Panc1 (cell line): ENCODE results near the gene ACACA. TPM values are rescaled to one million over a fixed set of nuclear protein-coding genes. Genes with fewer than 3 reads are reported as not detected.
A peak's percentile ranks its signal among the peaks of the same experiment; 100 is the strongest.

Experiments
- ATAC-seq: fragments of 200-7000 bp; cut with Tn5 transposase; 2 replicates; pipeline ENCODE4 v1.9.1; 2020; ENCODE audit warnings: mild to moderate bottlenecking, moderate library complexity
- BruUV-seq: library from RNA; stranded (reverse); fragments of 400-500 nt; replicated peaks from 2 replicates; lab custom pipeline; 2021; lab: Mats Ljungman, UMichigan
- CTCF ChIA-PET: fragments of 300-600 bp; sonication (Branson Sonifier 250); formaldehyde crosslinking; loops from one replicate; lab custom pipeline; 2022; ENCODE audit warnings: antibody characterized with exemption; lab: Charles Lee
- POLR2A ChIA-PET: fragments of 300-600 bp; sonication (Branson Sonifier 250); formaldehyde crosslinking; loops from one replicate; lab custom pipeline; 2022; ENCODE audit warnings: antibody characterized with exemption; lab: Charles Lee
- DNase-seq: peaks from one replicate; pipeline ENCODE4 v3.0.0-alpha.2; 2010; ENCODE audit warnings: low read depth, low spot score
- H3K27ac ChIP-seq: 2 replicates; pipeline ENCODE4 v1.5.1; 2011; ENCODE audit warnings: mild to moderate bottlenecking, low read length, inconsistent platforms
- H3K27me3 ChIP-seq: fragments of 200-500 bp; sonication (Bioruptor generic); 2 replicates; pipeline ENCODE4 v1.6.0; 2014; ENCODE audit warnings: low read length, inconsistent platforms; ENCODE audit not compliant: control insufficient read depth, insufficient read depth
- H3K36me3 ChIP-seq: fragments of 200-500 bp; sonication (Bioruptor generic); 2 replicates; pipeline ENCODE4 v1.5.1; 2014; ENCODE audit warnings: inconsistent platforms, mild to moderate bottlenecking, low read length, moderate library complexity; ENCODE audit not compliant: control insufficient read depth, insufficient read depth
- H3K4me1 ChIP-seq: 2 replicates; pipeline ENCODE4 v1.5.1; 2011; ENCODE audit warnings: inconsistent platforms, mild to moderate bottlenecking, low read length, moderate library complexity; ENCODE audit not compliant: control insufficient read depth, insufficient read depth
- H3K4me3 ChIP-seq, 2 experiments: 2 replicates each; pipeline ENCODE4 v1.5.1; 2011 to 2012; ENCODE audit warnings: low read depth in 2 of 2, low read length in 2 of 2, mild to moderate bottlenecking in 2 of 2, inconsistent platforms in 1 of 2, moderate library complexity in 1 of 2
- H3K9me3 ChIP-seq: fragments of 200-500 bp; sonication (Bioruptor generic); 2 replicates; pipeline ENCODE4 v1.5.1; 2014; ENCODE audit warnings: low read depth, mild to moderate bottlenecking, inconsistent platforms, low read length, moderate library complexity; ENCODE audit not compliant: control insufficient read depth, insufficient read depth
- CTCF ChIP-seq: fragments of 450-650 bp; IDR thresholded peaks from 2 replicates; pipeline ENCODE4 v1.5.1; 2017; ENCODE audit warnings: mild to moderate bottlenecking
- POLR2AphosphoS5 ChIP-seq: IDR thresholded peaks from 2 replicates; pipeline ENCODE4 v1.6.1; 2012; ENCODE audit warnings: mild to moderate bottlenecking, low read depth, low read length, moderate library complexity
- REST ChIP-seq, 2 experiments: IDR thresholded peaks; 2 replicates each; pipeline ENCODE4 v1.6.1; 2011 to 2012; ENCODE audit warnings: low read depth in 2 of 2, control low read depth in 1 of 2, low read length in 1 of 2, mild to moderate bottlenecking in 1 of 2, moderate library complexity in 1 of 2; ENCODE audit not compliant: insufficient read depth in 1 of 2
- SIN3A ChIP-seq: IDR thresholded peaks from 2 replicates; pipeline ENCODE4 v1.6.1; 2012; ENCODE audit warnings: low read depth, mild to moderate bottlenecking, low read length, moderate library complexity, borderline replicate concordance; ENCODE audit not compliant: insufficient read depth
- TCF7L2 ChIP-seq: IDR thresholded peaks from 2 replicates; pipeline ENCODE4 v1.6.1; 2011; ENCODE audit warnings: mild to moderate bottlenecking, low read depth, low read length, inconsistent platforms
- in situ Hi-C: cut with HindIII; loops from 2 replicates; pipeline ENCODE4 v1.10.0; 2016; ENCODE audit warnings: low sequenced_read_pairs, low pct_unique_long_range_greater_than_20kb
- intact Hi-C: fragments of 100-400 bp; cut with micrococcal nuclease; formaldehyde crosslinking; loops from one replicate; pipeline ENCODE4 v1.10.0; 2022; ENCODE audit not compliant: unreplicated experiment
- total RNA-seq: library from RNA; stranded (reverse); gene quantifications from one replicate; pipeline ENCODE4 v1.2.1, GENCODE V29; 2021; ENCODE audit not compliant: unreplicated experiment

ACACA gene
- total RNA-seq, 1 experiment from 2014 or later: 131 TPM

DNA sequence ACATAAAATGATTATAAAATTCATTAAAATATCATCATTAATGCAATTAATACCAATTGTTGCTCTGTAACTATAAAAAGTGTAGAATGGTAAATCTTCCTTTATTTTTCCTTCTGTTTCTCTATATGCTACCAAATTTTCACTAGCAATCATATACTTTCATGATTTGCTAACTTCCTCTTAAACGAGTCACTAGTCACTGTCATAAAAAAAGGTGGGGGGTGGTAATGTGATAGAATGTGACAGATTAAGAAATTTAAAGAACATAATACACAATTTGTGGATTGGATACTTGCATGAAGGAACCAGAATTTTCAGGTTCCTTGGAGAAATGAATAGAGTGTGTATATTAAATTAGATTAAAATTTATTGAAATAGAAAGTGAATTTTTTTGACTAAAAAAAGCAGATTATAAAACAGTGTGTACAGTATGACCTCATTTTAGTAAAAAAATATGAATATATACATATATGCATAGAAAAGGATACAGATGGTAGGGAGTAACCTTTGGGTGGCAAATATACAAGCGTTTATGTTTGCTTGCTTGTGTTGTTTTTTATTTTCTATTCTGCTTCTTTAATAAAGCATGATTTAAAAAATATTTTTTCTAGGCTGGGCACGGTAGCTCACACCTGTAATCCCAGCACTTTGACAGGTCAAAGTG is 87.6 kb downstream of the ACACA start:
- Histone ChIP-seq H3K36me3 (no peaks in the 10 kb centered on the region; the same call in 1 of the 2 replicates), H3K4me1 (no peaks in the 10 kb centered on the region), H3K9me3 (no peaks in the 10 kb centered on the region), H3K27ac (no peak overlapping the region), H3K4me3 (no peak overlapping the region), H3K27me3 (no peaks in the 10 kb centered on the region)
- intact Hi-C loops (no loop called here), in situ Hi-C loops (no loop called here)
- BruUV-seq: TSS peak; percentile 10
- ChIA-PET CTCF (no interaction called here), POLR2A (no interaction called here)
- ATAC-seq (no peak), DNase-seq (no peak)
- TF ChIP-seq POLR2AphosphoS5 (no peak), SIN3A (no peak), TCF7L2 (no peak), REST (IDR thresholded peaks at IDR 0.05; ENCODE audit: insufficient read depth in 1 of 2, low read depth in 2 of 2, low read length in 1 of 2) (no peak), CTCF (no peak)

GRCh38 chr17:37317867-37318266 is 88.8 kb downstream of the ACACA start:
- no peak for TF ChIP-seq REST (IDR thresholded peaks at IDR 0.05; ENCODE audit: insufficient read depth in 1 of 2, low read depth in 2 of 2, low read length in 1 of 2)
- no peak for TF ChIP-seq TCF7L2
- no peak for TF ChIP-seq POLR2AphosphoS5
- no peak for TF ChIP-seq SIN3A
- TF ChIP-seq CTCF: no peak
- Histone ChIP-seq H3K36me3 (no peaks in the 10 kb centered on the region; the same call in 1 of the 2 replicates), H3K9me3 (no peaks in the 10 kb centered on the region), H3K27ac (no peak overlapping the region), H3K4me1 (no peaks in the 10 kb centered on the region), H3K27me3 (no peaks in the 10 kb centered on the region), H3K4me3 (no peak overlapping the region)
- in situ Hi-C loops (no loop called here), intact Hi-C loops (no loop called here)
- DNase-seq: no peak
- ChIA-PET POLR2A (no interaction called here), CTCF (interaction anchor here (0.6 kb wide), 1 partner anchor 1477 kb away, joined by 8 read pairs; no protein-coding TSS in a partner anchor)
- no peak for ATAC-seq
- BruUV-seq: no TSS peak
